MCF 10A (cell line): Measurements from ENCODE around the gene NTPCR. TPM values are rescaled to one million over a fixed set of nuclear protein-coding genes. Genes with fewer than 3 reads are reported as not detected.

Experiments
- BruUV-seq: library from RNA; stranded (reverse); fragments of 400-500 nt; replicated peaks from 2 replicates; lab custom pipeline; 2021; lab: Mats Ljungman, UMichigan
- CTCF ChIA-PET: fragments of 300-600 bp; sonication (Branson Sonifier 250); formaldehyde crosslinking; extraction: SDS; loops from one replicate; lab custom pipeline; 2021; ENCODE audit warnings: antibody characterized with exemption, inconsistent platforms; lab: Yijun Ruan, JAX
- POLR2A ChIA-PET: fragments of 300-600, 350-650 bp; sonication (Branson Sonifier 250); formaldehyde crosslinking; extraction: SDS; loops from one replicate; lab custom pipeline; 2020; ENCODE audit warnings: antibody characterized with exemption, inconsistent platforms; lab: Yijun Ruan, JAX
- DNase-seq: peaks from one replicate; pipeline ENCODE4 v3.0.0-alpha.2; 2018; ENCODE audit not compliant: unreplicated experiment
- H3K27ac Mint-ChIP-seq: one replicate; pipeline ENCODE4 v1.8.0; 2022; ENCODE audit warnings: mild to moderate bottlenecking, low read depth, mixed read lengths; ENCODE audit not compliant: unreplicated experiment
- H3K27me3 Mint-ChIP-seq: one replicate; pipeline ENCODE4 v1.8.0; 2022; ENCODE audit warnings: mixed read lengths; ENCODE audit not compliant: insufficient read depth, unreplicated experiment
- H3K36me3 Mint-ChIP-seq: one replicate; pipeline ENCODE4 v1.8.0; 2022; ENCODE audit warnings: mild to moderate bottlenecking, moderate library complexity, mixed read lengths; ENCODE audit not compliant: insufficient read depth, unreplicated experiment
- H3K4me1 Mint-ChIP-seq: one replicate; pipeline ENCODE4 v1.8.0; 2022; ENCODE audit warnings: mixed read lengths; ENCODE audit not compliant: insufficient read depth, unreplicated experiment
- H3K4me3 Mint-ChIP-seq: one replicate; pipeline ENCODE4 v1.8.0; 2022; ENCODE audit warnings: mild to moderate bottlenecking, moderate library complexity, mixed read lengths; ENCODE audit not compliant: unreplicated experiment
- H3K9me3 Mint-ChIP-seq: one replicate; pipeline ENCODE4 v1.8.0; 2022; ENCODE audit warnings: mixed read lengths; ENCODE audit not compliant: unreplicated experiment
- CTCF ChIP-seq: fragments of 200-600 bp; IDR thresholded peaks from one replicate; pipeline ENCODE4 v1.8.0; 2022; ENCODE audit warnings: antibody characterized with exemption, mild to moderate bottlenecking; ENCODE audit not compliant: unreplicated experiment
- intact Hi-C: fragments of 100-400 bp; cut with micrococcal nuclease; formaldehyde crosslinking; loops from 2 replicates; pipeline ENCODE4 v1.14.1; 2022
- total RNA-seq: library from RNA; stranded (reverse); gene quantifications from 2 replicates; pipeline ENCODE4 v1.2.3, GENCODE V29; 2022

The NTPCR gene
- total RNA-seq, 1 experiment from 2014 or later = 129 TPM

- H3K4me3 Mint-ChIP-seq = no peak overlapping the region
- H3K9me3 Mint-ChIP-seq = peaks cover 28% of the 10 kb centered on the region
- peak overlapping the region; percentile 13 for H3K27ac Mint-ChIP-seq
- no peaks in the 10 kb centered on the region for H3K27me3 Mint-ChIP-seq
- intact Hi-C loops = no loop called here
- no peak for DNase-seq
- TF ChIP-seq CTCF = no peak
- H3K4me1 Mint-ChIP-seq = peaks cover 17% of the 10 kb centered on the region
- CTCF ChIA-PET = interaction anchor here (0.6 to 1.6 kb wide), 7 partner anchors 16 to 338 kb away, joined by 3 to 10 read pairs (median 3); no protein-coding TSS in a partner anchor
- peaks cover 100% of the 10 kb centered on the region for H3K36me3 Mint-ChIP-seq
- POLR2A ChIA-PET = interaction anchor here (1.4 kb wide), 1 partner anchor 278 kb away, joined by 4 read pairs; no protein-coding TSS in a partner anchor
- no TSS peak for BruUV-seq
Observed at GRCh38 chr1:232968965-232969364, 18.6 kb downstream of the NTPCR start.

- H3K4me1 Mint-ChIP-seq = peaks cover 23% of the 10 kb centered on the region
- intact Hi-C loops = no loop called here
- DNase-seq = no peak
- H3K27me3 Mint-ChIP-seq = no peaks in the 10 kb centered on the region
- H3K36me3 Mint-ChIP-seq = peaks cover 100% of the 10 kb centered on the region
- no peak overlapping the region for H3K4me3 Mint-ChIP-seq
- H3K9me3 Mint-ChIP-seq = peaks cover 33% of the 10 kb centered on the region
- peak overlapping the region; percentile 13 for H3K27ac Mint-ChIP-seq
- TF ChIP-seq CTCF = no peak
- CTCF ChIA-PET = interaction anchor here (0.6 to 1.6 kb wide), 7 partner anchors 17 to 338 kb away, joined by 3 to 10 read pairs (median 3); no protein-coding TSS in a partner anchor
- BruUV-seq = no TSS peak
- POLR2A ChIA-PET = interaction anchor here (1.4 kb wide), 1 partner anchor 277 kb away, joined by 4 read pairs; no protein-coding TSS in a partner anchor
Observed at GRCh38 chr1:232969799-232970198, 19.4 kb downstream of the NTPCR start.

- POLR2A ChIA-PET = interaction anchor here (0.5 kb wide), 1 partner anchor 33 kb away, joined by 3 read pairs; no protein-coding TSS in a partner anchor
- peaks cover 29% of the 10 kb centered on the region for H3K4me1 Mint-ChIP-seq
- H3K27me3 Mint-ChIP-seq = no peaks in the 10 kb centered on the region
- BruUV-seq = no TSS peak
- peaks cover 100% of the 10 kb centered on the region for H3K36me3 Mint-ChIP-seq
- TF ChIP-seq CTCF = no peak
- H3K27ac Mint-ChIP-seq = no peak overlapping the region
- no peak for DNase-seq
- H3K4me3 Mint-ChIP-seq = no peak overlapping the region
- CTCF ChIA-PET = interaction anchor here (0.7 to 1.2 kb wide), 3 partner anchors 53 to 336 kb away, joined by 3 read pairs; no protein-coding TSS in a partner anchor
- intact Hi-C loops = no loop called here
- peaks cover 33% of the 10 kb centered on the region for H3K9me3 Mint-ChIP-seq
Observed at GRCh38 chr1:232970508-232970907, 20.1 kb downstream of the NTPCR start.

DNA sequence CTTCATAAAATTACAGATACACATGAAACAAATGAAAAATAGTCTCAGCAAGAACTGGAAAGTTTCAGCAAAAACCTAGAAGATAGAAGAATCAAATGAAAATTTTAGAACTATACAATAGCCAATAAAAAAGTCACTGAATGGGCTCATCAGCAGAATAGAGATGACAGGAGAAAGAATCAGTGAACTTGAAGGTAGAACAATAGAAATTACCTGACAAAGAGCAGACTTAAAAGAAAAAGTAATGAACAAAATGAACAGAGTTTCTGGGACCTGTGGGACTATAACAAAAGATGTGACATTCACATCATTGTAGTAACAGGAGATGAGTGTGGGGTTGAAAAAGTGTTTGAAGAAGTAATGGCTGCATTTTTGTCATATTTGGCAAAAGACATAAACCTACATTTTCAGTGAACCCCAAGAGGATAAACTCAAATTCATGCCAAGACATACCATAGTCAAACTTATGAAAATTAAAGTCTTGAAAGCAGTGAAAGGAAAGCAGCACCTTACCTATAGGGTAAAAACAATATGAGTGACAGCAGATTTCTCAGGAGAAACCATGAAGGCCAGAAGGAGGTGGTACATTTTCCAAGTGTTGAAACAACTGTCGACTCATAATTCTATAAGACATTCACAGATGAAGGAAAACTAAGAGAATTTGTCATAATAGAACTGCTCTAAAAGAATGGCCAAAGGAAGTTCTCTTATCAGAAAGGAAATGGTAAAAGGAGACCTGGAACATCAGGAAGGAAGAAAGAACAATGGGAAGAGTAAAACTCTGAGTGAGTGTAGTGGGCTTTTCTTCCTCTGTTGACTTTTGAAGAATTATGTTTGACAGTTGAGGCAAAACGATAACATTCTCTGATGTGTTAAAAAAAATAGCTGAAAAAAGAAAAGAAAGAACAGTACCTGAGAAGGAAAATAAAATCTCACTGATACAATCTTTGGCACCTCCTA is 23.5 kb downstream of the NTPCR start:
- intact Hi-C loops = no loop called here
- no TSS peak for BruUV-seq
- no peak overlapping the region for H3K27ac Mint-ChIP-seq
- H3K9me3 Mint-ChIP-seq = peaks cover 33% of the 10 kb centered on the region
- H3K4me3 Mint-ChIP-seq = no peak overlapping the region
- no peak for TF ChIP-seq CTCF
- CTCF ChIA-PET = interaction anchor here (1.0 kb wide), 1 partner anchor 36 kb away, joined by 4 read pairs; no protein-coding TSS in a partner anchor
- POLR2A ChIA-PET = interaction anchor here (0.6 to 2.1 kb wide), 6 partner anchors 9 to 327 kb away, joined by 3 to 6 read pairs (median 3); no protein-coding TSS in a partner anchor
- peaks cover 12% of the 10 kb centered on the region for H3K4me1 Mint-ChIP-seq
- no peaks in the 10 kb centered on the region for H3K27me3 Mint-ChIP-seq
- peaks cover 100% of the 10 kb centered on the region for H3K36me3 Mint-ChIP-seq
- no peak for DNase-seq
